Uterus (tissue), 2 donors: ENCODE data around the gene DUS4L.

ENCODE experiments used
- POLR2A ChIP-seq, 2 donors: fragments of 450-650 bp; IDR thresholded peaks; one replicate each; pipeline ENCODE4 v1.6.1; 2016; ENCODE audit warnings: antibody characterized with exemption in 2 of 2, mild to moderate bottlenecking in 1 of 2, moderate library complexity in 1 of 2
- TF ChIP-seq, protein P1 (sequence below), 4 experiments: fragments of 200-600 bp in 2 of 4; fragments of 450-650 bp in 2 of 4; sonication (generic) in 2 of 4; IDR thresholded peaks; one replicate each; pipeline ENCODE4 v1.5.1; 2016 to 2019; ENCODE audit warnings: antibody characterized with exemption in 4 of 4, mild to moderate bottlenecking in 2 of 4, moderate library complexity in 1 of 4

DNA sequence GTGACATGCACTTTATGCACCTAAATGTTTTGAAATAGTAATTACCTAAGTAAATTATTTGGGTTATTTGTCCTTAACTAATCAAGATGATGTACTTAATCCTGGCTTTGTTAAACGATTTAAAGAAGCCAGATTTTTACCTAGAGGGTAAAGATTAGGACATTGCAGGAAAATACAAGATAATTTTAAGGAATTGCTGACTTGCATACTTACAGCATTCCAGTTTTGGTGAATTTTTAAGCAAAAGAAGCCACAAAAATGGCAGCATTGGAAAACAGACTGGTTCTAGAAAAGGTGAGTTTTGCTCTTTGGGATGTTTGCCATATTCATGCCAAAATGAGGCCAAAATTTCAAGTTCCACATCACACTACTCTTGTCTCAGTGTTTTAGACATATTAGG, 49.7 kb downstream of the DUS4L start:
- TF ChIP-seq, protein P1, sequence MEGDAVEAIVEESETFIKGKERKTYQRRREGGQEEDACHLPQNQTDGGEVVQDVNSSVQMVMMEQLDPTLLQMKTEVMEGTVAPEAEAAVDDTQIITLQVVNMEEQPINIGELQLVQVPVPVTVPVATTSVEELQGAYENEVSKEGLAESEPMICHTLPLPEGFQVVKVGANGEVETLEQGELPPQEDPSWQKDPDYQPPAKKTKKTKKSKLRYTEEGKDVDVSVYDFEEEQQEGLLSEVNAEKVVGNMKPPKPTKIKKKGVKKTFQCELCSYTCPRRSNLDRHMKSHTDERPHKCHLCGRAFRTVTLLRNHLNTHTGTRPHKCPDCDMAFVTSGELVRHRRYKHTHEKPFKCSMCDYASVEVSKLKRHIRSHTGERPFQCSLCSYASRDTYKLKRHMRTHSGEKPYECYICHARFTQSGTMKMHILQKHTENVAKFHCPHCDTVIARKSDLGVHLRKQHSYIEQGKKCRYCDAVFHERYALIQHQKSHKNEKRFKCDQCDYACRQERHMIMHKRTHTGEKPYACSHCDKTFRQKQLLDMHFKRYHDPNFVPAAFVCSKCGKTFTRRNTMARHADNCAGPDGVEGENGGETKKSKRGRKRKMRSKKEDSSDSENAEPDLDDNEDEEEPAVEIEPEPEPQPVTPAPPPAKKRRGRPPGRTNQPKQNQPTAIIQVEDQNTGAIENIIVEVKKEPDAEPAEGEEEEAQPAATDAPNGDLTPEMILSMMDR (IDR thresholded peaks at IDR 0.05): no peak
- no peak for TF ChIP-seq POLR2A (IDR thresholded peaks at IDR 0.05)
